ENCODE measurements around the gene UCP3.

The UCP3 gene

GRCh38 chr11:74008373-74009229, at the start of gene UCP3:
UCP3 (minus strand) TSS chr11:74009085; CDS start chr11:74007042, 2,043 bp downstream.
- no peak for DNase-seq

GRCh38 chr11:74057249-74058151, 48.6 kb upstream of the UCP3 start:
- DNase-seq, result no peak

GRCh38 chr11:74055938-74056337, 47.1 kb upstream of the UCP3 start:
- no peak for DNase-seq

GRCh38 chr11:74050465-74050864, 41.6 kb upstream of the UCP3 start:
- DNase-seq, result no peak

GRCh38 chr11:74048993-74049392, 40.1 kb upstream of the UCP3 start:
- DNase-seq, result no peak

- no peak for DNase-seq
Measured at GRCh38 chr11:74044538-74044937, 35.7 kb upstream of the UCP3 start.

- DNase-seq, result no peak
Measured at GRCh38 chr11:74043450-74043849, 34.6 kb upstream of the UCP3 start.

- no peak for DNase-seq
Measured at GRCh38 chr11:74037309-74037708, 28.4 kb upstream of the UCP3 start.

- DNase-seq, result no peak
Measured at GRCh38 chr11:74035264-74035663, 26.4 kb upstream of the UCP3 start.

GRCh38 chr11:74033046-74033445, 24.2 kb upstream of the UCP3 start:
- DNase-seq, result no peak

GRCh38 chr11:74030723-74031676, 22.1 kb upstream of the UCP3 start:
- DNase-seq, result no peak

- no peak for DNase-seq
Measured at GRCh38 chr11:74025467-74026166, 16.7 kb upstream of the UCP3 start.

- DNase-seq, result no peak
Measured at GRCh38 chr11:74024261-74025029, 15.6 kb upstream of the UCP3 start.

GRCh38 chr11:74023276-74023675, 14.4 kb upstream of the UCP3 start:
- no peak for DNase-seq

- DNase-seq, result peak; percentile 17
Measured at GRCh38 chr11:74022546-74022945, 13.7 kb upstream of the UCP3 start.

- DNase-seq, result no peak
Measured at GRCh38 chr11:74021998-74022397, 13.1 kb upstream of the UCP3 start.

- DNase-seq, result no peak
Measured at GRCh38 chr11:74020539-74020938, 11.7 kb upstream of the UCP3 start.

- no peak for DNase-seq
Measured at GRCh38 chr11:74019860-74020259, 11.0 kb upstream of the UCP3 start.

GRCh38 chr11:74019104-74019738, 10.3 kb upstream of the UCP3 start:
- DNase-seq, result no peak

GRCh38 chr11:74018331-74019005, 9.6 kb upstream of the UCP3 start:
- DNase-seq, result peak; percentile 43
